GM19452 (cell line): Measurements from ENCODE around the gene SPTBN5.

Experiments used
- ATAC-seq: cut with Tn5 transposase; IDR thresholded peaks from one replicate; pipeline ENCODE4 v1.9.1; 2021; ENCODE audit not compliant: unreplicated experiment

Gene SPTBN5

DNA sequence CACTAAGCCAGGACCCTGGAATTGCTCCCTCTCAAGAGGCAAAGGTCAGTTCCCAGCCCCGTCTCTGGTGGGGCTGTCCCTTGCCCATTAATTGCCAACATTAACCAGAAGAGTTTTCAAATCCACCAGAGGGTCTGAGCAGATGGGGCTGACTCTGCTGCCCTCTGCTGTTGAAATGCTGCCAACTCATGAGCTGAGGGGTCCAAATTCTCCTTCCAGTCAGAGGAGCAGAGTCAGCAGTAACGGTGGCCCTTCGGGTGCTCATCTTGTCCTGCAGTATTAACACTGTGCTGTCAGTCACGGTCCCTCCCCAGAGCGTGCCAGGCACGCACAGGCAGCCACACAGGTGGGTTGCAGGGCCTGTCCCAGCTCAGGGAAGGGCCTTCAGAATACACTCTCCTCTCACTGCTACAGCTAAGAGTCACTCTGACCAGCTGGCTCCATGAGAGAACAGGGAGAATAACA, 10.7 kb upstream of the SPTBN5 start:
- peak; percentile 49 for ATAC-seq

DNA sequence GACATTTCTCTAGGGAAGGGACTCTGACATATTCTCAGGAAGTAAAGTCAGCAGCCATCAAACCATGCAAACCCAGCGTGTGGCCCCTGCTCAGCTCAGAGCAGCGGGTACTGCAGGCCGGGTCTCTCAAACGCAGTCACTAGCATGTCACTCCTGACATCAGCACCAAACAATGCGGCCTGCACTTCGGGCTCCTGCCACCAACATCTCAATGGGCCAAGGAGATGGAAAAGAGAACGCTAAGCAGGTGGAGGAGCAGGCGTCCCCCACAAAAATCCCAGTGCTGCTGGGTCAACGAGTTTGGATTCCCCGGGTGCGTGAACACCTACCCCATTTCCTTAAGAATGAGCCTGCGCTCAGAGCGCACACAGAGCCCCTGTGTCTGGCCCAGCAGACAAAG, 9.9 kb upstream of the SPTBN5 start:
- no peak for ATAC-seq

DNA sequence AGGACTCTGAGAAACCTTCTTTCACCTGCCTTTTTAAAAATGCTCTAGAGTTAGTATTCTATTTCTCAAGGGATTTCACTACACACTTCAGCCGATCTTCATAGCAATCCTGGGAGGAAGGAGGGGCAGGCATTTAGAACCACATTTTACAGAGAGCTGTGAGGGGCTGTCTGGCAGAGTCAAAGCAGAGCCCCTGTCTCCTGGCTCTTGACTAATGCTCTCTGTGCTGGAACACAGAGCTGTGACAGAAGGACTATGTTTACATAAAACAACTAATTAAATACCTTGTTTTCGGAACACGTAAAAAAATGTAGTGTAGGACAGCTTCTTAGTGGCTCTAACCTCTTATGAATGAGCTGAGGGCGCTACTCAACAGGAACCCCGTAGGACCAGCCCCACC, 7.6 kb upstream of the SPTBN5 start:
- ATAC-seq = no peak

DNA sequence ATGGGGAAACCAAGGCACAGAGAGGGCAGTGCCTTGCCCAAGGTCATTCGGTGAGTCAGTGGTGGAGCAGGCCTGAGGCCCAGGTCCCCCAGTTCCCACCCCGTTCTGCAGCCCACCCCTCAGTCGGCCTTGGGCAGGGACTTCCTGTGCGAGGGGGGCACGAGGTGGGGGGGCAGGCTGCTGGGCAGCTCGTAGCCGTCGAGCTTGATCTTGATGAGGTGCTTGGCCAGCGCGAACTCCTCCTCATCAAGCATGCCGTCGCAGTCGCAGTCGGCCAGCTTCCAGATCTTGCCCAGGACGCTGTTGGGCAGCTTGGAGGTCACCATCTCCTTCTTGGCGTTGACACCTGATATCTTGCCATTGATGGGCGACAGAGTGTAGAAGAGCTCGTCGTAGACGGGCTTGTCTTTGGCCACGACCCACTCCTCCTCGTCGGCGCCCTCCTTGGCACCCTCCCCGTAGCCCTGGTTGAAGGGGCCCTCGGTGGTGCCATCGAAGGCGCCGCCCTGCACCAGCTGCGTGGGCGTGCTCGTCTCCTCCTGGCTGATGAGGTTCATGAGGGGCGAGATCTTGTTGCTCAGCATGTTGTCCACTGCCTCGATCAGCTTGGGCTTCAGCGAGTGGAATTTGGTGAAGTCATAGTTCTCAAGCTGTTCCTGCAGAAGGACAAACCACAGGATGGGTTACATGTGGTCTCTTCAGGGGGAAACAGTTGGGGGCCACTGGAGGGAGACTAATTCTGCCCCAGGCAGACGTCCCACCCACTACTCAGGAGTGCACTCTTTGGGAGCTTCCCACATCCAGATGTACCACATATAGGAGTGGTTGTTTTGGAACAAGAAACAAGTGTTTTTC, 6.9 kb upstream of the SPTBN5 start:
- no peak for ATAC-seq

DNA sequence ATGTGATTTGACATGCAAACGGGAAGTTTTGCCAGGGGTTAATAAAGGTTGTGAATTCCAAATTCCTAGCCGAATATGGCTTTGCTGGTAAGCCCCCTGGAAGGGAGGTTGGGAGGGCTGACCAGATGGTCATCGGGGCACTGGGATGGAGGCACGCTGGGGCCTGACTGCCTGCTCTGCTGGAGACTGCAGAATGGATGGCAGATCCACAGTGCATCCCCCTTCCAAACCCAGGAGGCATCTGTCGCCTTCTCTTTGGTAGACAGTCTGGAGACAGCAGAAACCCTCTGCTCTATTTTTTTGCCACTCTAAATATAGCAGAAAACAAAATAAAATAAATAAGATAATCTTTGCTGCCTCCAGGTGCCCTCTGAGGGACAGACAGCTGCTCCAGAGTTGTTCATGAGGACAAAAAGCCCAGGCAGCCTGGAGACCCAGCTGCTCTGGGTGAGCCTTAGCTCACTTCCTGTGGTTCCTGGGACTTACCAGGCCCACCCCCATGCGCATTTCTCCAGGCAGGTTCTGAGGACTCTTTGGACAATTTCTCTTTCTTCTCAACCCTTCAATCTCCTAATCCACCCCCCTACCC, 6.1 kb upstream of the SPTBN5 start:
- no peak for ATAC-seq

DNA sequence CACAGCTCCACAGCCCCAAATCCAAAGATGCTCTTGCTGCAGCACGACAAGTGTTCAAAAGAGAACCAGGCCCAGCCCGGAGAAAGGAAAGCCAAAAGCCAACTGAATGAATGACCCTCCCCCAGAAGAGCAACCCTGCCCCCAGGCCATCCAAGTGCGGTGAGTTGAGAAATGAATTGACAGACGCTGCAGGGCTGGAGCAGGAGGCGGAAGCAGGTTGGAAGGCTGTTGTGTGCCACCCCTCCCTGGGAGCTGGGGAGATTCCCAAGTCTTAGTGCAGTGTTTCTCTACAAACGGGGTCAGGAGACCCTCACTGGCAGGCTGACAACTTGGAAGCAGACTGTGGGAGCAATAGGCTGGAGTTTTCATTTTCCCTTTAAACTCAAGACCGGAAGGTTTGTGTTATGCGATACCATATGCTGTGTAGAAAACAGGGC, 3.5 kb upstream of the SPTBN5 start:
- ATAC-seq = no peak

DNA sequence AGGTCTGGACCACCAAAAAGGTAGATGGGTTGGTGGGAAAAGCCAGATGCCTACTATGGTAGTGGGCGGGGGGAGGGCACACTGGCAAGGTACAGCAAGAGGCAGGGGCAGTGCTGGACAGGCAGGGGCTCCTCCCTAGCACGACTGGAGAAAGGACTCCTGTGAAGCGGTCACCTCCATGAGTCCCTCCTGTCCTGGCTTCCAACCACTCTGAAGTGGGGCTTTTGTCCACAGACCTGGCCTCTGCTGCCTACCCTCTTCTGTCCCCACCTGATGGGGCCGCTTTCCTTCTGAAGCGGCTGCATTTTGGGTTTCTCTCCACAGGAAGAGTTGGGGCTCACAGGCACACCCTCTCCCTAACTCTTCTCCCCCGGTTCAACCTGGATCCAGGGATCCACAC, 2.7 kb upstream of the SPTBN5 start:
- ATAC-seq = no peak

DNA sequence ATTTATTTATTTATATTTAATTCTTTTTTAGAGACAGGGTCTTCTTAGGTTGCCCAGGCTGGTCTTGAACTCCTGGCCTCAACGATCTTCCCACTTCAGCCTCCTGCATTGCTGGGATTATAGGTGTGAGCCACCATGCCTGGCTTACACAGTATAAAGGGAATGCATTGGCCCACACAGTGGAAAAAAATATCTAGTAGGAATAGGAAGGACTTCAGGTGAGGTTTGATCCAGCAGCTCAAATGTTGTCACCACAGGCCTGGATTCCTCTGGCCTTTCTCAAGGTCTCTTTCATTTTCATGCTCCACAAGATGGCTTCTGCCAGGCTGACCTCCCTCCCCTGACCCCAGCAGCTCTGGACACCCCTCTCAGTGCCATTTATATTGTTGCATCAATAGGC, 2.1 kb upstream of the SPTBN5 start:
- no peak for ATAC-seq

DNA sequence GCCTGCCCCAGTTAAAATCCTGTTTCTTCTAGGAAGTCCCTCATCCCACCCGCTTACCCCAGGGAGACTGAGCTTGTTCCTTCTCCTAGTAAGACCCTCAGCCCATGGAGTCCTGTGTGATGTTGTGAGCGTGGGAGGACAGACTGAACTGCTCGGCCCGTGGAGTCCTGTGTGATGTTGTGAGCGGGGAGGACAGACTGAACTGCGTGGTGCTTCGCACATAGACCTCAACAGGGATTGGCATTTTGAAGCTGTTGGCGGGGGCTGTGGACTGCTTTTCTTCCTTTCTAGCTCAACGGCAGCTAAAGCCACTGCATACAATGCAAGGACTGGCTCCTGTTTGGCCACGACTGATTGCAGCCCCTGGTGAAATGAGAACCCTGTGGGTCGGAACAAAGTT, 1.6 kb upstream of the SPTBN5 start:
- ATAC-seq = no peak

DNA sequence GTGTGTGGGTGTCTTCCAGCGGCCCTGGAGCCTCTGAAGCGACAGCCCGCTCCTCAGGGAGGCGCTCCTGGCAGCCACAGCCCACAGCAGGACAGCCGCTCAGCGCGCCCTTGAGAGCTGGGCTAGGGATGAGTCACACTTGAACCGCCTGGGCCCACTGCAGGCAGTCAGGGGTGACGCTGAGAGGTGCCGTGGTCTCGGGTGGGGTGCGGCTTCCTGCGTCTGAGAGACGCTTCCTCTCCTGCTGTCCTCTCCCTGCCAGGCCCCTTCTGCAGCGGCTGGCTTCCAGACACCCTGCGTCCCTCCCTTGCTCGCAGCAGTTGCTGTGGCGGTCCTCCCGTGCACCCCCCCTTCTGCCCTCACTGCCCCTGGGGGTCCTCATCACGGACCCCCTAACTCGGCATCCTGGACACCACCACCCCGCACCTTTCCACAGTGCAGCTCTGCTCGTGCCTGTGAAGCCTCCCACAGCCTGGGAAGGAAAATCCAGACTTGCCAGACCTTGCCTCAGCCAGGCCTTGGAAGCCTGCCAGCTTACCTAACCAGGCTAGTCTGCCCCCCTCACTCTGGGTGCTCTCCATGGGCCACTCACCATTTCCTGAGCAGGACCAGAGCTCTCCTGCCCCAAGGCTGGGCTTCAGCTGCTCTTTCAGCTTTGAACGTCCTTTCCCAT, 1.1 kb upstream of the SPTBN5 start:
- peak; percentile 91 for ATAC-seq

DNA sequence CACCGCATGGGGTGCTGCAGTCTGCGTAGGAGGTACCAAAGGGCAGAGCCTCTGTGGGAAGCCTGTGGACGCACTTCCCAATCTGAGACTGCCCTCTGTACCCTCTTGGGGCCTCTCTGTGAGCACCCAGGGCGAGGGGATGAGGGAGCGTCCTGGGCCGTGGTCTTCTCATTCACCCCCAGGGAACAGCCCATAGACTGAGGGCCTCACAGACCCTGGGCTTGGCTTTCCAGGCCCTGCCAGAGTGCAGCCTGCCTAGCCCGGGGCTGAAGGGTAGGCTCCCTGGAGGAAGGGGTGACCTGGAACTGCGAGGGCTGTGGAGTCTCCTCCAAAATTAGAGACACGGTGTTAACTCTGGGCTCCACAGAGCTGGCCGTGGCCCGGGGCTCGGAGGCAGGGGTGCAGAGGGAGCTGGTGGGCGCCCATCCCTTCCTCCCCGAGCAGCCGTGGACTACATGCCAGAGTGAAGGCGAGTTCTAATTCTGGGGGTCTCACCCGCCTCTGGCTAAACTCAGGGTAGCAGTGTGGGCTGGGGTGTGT, 468 bp upstream of the SPTBN5 start:
- no peak for ATAC-seq

DNA sequence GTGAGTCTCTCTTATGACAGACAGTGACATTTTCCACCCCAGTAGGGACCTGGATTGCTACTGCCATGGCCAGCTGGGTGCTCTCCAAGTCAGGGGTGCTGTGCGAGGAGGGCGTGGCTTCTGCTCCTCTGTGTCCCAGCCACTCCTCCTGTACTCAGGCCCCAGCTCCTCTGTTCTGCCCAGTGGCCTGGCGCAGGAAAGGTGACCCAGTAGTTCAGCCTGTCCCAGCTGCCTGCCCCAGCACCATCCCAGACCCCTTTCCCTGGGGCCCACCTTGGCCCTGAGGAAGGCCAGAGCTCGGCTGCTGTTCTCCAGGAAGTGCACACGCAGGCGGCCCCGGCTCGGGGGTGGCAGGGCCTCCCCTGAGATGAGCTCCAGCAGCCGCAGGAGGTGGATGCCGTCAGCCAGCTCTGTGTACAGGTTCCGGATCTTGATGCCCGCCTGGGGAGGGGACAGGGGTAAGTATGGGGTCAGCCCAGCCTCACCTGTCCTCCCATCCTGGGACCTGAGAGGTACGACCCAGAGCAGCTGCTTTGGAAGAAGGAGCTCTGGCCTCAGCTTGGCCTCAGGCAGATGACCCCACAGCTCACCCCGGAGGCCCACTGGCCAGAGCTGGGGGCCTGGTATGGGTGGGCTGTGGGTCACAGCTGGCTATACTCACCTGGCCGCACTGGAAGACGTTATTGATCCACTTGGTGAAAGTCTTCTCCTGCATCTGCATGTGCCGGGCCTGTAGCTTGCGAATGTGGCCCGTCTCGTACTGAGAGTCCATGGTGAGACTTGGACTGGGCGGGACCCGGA, 1.0 kb downstream of the SPTBN5 start:
- ATAC-seq = no peak

DNA sequence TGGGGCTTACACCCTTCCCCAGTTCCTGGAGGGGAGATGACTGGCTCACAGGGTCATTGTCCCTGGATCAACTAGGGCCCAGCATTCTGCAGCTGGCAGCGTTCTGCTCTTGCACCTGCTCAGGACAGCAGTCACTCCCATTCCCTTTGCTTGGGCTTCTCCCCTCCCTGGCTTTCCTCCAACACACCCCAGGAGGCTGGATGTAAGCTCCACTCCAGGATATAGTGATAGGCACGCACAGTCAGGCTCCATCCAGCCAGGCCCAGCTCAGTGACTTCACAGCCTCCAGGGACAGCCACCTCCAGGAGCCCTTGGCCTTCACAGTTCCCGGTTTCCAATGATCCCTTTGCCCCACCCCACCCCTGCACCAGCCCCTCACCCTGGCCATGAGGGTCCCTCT, 1.9 kb downstream of the SPTBN5 start:
- ATAC-seq = no peak

DNA sequence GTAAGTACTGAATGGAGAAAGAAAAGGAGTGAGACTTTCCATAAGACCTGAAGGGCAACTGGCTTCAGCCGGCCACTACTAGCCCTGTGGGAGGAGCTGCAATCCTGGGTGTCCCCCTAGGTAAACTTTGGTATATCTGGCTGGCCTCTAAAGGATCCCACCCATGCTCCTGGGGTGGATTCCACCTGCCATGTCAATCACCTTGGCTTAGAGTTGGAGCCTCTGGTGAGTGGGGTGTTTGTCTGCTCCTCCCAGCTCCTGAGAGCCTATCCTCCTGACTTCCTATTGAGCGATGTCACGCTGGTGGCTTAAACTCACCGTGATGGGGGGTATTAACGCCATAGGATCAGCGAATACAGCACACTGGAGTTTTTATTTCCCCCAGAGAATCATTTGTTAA, 2.6 kb downstream of the SPTBN5 start:
- ATAC-seq = no peak

DNA sequence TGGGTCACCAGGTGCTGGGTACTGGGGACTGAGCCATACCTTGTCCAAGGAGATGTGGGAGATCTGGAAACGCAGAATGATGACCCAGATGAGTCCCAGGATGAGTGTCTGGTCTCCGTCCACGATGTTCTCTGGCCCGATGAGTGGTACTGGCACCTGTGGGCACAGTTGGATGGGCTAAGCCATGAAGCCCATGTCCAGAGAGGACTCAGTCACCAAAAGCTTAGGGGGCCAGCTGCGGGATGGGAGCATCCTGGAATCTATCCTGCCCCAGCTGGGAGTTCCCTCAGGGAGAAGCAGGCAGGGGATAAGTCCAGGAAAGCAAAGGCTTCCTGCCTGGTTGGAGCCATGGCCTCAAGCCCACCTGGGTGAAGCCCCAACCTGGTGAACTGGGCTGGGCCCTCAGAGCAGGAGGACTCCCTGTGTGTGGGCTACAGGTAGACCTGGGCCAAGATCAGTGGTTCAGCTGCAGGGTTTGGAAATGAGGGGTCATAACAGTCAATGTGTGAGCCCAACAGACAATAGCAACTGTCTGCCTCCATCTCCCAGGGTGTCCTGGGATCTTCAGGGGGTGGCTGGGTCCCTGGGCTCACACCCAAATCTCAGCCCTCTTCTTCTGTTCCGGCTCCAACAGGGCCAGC, 3.7 kb downstream of the SPTBN5 start:
- ATAC-seq = no peak

DNA sequence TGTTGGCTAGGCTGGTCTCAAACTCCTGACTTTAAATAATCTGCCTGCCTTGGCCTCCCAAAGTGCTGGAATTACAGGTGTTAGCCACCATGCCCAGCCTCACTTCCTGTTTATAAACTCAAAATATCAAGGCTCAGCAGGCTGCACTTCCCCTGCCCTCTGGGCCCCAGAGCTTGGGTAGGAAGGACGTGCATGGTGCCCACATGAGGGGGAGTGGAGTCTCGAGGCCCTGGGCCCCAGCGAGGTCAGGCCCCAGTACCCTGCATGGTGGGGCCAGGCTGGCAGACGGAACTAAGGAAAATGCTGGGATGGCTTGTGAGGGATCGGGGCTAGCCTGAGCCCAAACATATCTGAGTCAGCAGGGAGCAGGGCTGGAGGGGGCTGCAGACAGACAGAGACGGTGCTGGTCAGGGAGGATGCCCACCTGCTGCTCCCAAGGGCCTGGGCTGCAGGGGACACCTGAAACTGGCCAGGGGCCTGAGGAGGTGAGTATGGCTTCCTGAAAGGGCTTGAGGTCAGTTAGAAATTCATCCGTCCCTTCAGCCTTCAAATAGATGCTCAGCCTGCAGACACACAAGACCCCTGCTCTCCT, 5.1 kb downstream of the SPTBN5 start:
- ATAC-seq = no peak

DNA sequence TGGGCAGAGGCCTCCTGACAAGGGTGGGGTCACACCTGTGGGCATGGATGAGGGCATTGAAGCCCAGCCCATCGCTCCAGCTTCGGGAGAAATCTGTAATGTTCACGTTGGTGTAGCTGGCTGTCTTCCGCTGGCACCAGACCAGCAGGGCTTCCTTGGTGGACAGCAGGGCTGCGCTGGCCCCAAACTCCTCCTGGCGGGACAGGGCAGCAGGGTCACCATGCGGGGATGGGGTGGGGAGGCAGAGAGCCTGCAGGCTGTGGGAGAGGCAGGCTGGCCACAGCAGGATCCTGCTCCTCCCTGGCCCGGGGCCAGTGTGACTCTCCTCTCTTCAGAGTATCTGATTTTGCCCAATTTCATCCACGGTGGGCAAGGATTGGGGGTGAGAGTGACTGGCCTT, 6.0 kb downstream of the SPTBN5 start:
- no peak for ATAC-seq

DNA sequence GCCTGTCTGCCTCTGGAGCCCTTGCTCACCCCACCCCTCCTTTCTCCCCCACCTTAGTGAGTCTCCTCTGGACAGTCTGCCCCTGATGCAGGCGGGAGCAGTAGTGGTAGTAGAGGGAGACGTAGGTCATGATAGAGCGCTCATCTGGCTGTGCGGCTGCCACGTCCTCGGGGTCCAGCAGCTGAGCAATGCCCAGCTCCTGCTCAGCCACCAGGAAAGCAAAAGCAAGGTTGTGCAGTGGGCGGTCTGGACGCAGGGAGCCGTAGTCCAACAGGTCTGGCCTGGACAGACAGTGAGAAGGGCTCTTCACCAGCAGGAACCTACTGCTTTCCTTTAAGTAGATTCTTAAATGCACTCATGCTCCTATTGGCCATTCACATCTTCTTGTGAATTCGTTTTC, 6.7 kb downstream of the SPTBN5 start:
- no peak for ATAC-seq

DNA sequence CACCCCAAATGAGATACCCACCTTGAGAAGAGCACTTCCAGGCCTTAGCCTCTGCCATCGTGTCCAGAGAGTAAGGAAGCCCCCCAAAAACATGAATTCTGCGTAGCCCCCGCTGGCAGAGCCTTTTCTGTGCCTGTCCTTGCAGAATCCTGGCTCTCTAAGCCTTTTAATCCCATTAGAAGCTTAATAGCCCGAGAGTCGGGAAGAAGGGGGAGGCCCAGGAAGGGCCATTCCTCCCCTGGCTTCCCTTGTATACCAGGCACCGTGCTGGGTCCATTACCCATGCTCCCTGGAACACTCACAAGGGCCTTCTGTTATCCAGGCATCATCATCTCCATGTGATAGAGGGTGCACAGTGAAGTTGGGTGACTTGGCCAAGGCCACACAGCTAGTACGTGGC, 7.1 kb downstream of the SPTBN5 start:
- no peak for ATAC-seq

DNA sequence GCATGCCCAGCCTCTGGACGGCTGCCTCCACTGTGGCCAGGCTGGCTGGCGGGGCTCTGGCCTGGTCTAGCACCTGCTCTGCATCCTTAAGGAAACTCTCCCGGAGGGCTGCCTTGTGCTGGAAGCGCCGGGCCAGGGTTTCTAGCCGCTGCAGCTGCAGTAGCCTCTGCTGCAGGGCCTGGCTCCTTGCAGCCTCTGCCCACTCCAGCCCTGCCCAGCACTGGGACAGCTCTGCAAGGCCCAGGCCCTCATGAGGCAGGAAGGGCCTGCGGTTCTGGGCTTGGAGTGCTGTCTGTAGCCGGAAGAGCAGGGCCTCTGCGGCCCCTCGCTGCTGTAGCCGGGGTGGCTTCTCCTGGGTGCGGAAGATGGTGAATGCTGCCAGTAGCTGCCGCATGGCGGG, 8.0 kb downstream of the SPTBN5 start:
- ATAC-seq = no peak
